C4-2B (cell line): ENCODE results near the gene FANK1.
"Not testable (repeated sequence)": the region's sequence is repeated elsewhere in the genome, so short reads cannot be mapped to it uniquely, and the experiment has no call there.

Source experiments
- ZFX ChIP-seq: fragments of 450-650 bp; IDR thresholded peaks from 2 replicates; pipeline ENCODE4 v1.6.1; 2017
- TF ChIP-seq, protein P1 (sequence below): fragments of 450-650 bp; conservative IDR thresholded peaks from 2 replicates; pipeline ENCODE4 v1.5.1; 2017; ENCODE audit warnings: mild to moderate bottlenecking

DNA sequence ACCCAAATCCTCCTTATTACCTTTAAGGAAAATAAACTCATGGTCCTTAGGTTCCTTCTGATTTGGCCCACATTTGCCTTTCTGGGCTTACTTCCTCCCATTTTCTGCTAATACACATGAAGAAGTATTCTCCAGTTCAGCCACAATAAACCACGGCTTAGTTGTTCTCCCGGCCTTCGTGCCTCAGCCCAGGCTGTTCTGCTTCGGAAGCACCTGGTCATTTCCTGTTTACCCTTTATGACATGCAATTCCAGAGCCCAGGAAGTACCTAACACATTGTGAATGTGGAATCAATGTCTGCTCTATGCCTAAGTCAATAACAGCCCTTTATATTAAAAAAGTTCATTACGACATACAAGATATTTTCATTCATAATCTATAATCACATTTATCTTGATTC lies 4.0 kb upstream of the FANK1 start:
- TF ChIP-seq, protein P1, sequence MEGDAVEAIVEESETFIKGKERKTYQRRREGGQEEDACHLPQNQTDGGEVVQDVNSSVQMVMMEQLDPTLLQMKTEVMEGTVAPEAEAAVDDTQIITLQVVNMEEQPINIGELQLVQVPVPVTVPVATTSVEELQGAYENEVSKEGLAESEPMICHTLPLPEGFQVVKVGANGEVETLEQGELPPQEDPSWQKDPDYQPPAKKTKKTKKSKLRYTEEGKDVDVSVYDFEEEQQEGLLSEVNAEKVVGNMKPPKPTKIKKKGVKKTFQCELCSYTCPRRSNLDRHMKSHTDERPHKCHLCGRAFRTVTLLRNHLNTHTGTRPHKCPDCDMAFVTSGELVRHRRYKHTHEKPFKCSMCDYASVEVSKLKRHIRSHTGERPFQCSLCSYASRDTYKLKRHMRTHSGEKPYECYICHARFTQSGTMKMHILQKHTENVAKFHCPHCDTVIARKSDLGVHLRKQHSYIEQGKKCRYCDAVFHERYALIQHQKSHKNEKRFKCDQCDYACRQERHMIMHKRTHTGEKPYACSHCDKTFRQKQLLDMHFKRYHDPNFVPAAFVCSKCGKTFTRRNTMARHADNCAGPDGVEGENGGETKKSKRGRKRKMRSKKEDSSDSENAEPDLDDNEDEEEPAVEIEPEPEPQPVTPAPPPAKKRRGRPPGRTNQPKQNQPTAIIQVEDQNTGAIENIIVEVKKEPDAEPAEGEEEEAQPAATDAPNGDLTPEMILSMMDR, result not testable (repeated sequence)
- TF ChIP-seq ZFX, result not testable (repeated sequence)
